ENCODE data around the gene DCAF8.

DCAF8 gene

GRCh38 chr1:160222546-160222945 lies 39.8 kb downstream of the DCAF8 start:
- DNase-seq: no peak

- no peak for DNase-seq
These were observed 41.3 kb downstream of the DCAF8 start for GRCh38 chr1:160221089-160221488.

GRCh38 chr1:160220301-160220700 lies 42.0 kb downstream of the DCAF8 start:
- DNase-seq: no peak

- DNase-seq: no peak
These were observed 43.1 kb downstream of the DCAF8 start for GRCh38 chr1:160219062-160219929.

- DNase-seq: no peak
These were observed 44.8 kb downstream of the DCAF8 start for GRCh38 chr1:160217481-160218051.

DNA sequence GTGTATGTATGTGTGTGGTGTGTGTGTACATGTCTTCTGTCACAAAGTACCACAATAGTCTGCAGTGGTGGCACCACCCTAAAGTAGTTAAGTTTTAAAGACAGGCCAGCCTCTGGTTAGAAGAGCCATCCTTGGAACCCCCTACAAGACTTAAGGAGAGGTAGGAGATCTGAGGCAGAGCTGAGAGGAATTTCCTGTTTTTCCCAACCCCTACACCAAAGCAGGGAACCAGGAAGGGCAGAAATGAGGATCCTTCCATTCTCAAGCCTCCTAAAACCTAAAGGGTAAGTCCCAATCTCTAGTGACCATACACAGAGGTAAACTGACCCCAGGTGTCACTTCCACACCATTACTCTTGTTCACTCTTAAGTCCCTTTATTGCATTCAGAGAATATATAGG lies 46.0 kb downstream of the DCAF8 start:
- no peak for DNase-seq

GRCh38 chr1:160214481-160215140 lies 47.7 kb downstream of the DCAF8 start:
- no peak for DNase-seq

DNA sequence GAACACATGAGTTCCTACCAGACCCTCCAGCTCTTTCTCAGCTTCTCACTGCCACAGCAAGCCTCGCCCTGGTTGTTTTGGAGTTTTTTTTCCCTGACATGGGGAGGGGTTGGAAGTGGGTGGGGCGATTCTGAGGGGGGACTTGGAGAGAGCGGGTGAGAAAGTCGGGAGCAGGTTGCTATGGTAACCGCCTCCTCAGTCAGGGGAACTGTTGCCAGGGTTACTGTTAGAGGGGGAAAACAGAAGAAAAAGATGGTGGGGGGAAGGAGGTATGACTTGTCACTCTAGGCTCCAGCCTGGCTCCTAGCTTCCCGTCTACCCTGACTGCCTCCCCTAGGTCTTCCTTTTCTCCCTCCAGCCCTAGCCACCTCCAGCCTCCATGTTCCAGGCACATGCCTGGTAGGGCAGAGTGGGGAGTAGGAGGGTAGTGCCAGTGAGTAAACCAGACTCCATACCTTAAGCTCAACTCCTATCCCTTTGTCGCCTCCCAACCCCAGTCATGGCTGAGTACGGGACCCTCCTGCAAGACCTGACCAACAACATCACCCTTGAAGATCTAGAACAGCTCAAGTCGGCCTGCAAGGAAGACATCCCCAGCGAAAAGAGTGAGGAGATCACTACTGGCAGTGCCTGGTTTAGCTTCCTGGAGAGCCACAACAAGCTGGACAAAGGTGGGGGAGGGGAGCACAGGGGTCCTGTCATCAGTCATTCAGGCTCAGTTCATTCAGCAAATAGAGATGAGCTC lies 51.1 kb downstream of the DCAF8 start:
- DNase-seq: peak; percentile 57

DNA sequence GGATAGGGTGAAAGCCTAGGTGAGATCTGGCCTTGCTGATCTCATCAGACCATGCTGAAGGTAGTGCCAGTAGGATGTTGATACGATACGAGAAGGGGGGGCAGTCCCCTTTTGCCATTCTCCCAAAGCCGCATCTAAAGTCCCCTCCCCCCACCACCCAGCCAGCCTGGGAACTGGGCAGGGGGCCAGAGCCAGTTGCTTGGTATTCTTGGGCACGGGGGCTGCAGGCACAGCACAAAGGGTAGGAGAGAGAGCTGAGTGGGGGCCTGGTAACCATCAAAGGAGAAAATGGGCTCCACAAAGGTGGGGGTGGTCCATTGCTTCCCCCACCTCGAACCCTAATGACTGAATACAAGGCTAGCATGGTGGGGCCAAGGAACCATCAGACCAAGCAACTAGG lies 51.8 kb downstream of the DCAF8 start:
- no peak for DNase-seq

GRCh38 chr1:160209321-160210046 lies 52.9 kb downstream of the DCAF8 start:
- DNase-seq: no peak

- DNase-seq: no peak
These were observed 53.6 kb downstream of the DCAF8 start for GRCh38 chr1:160208557-160209320.

DNA sequence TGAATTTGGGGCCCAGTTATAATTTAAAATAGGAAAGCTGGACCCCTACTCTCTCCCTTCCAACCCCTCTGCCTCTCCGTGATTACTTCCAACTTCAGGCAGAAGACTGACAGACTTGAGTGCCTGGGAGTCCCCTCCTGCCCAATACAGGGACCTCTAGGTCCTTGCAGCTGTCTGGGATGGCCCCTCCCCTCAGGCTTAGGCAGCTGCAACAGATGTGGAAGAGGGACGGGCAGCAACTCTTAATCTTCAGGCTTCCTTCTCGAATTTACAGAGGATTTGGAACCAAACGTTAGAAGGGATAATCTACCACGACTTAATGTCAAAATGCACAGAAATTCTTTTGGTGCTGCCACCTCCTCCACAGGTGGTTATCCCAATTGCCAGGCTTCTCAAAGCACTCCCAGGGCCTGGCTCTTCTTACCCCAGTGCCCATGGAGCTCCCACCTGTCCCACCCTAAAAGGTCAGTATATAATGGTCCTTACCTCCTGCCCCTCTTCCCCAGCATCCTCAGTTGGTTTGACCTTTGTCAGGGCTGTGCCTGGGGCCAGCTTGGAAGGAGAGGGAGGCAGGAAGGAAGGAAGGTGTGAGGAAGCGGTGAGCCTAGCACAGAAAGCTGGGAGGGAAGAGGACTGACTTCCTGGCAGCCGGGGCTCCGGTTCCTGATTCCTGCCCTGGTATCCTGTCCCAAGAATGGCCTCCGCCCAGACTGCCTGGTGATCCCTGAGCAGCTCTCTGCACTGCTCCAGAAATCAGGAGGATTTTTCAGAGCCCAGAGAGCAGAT lies 54.4 kb downstream of the DCAF8 start:
- no peak for DNase-seq

DNA sequence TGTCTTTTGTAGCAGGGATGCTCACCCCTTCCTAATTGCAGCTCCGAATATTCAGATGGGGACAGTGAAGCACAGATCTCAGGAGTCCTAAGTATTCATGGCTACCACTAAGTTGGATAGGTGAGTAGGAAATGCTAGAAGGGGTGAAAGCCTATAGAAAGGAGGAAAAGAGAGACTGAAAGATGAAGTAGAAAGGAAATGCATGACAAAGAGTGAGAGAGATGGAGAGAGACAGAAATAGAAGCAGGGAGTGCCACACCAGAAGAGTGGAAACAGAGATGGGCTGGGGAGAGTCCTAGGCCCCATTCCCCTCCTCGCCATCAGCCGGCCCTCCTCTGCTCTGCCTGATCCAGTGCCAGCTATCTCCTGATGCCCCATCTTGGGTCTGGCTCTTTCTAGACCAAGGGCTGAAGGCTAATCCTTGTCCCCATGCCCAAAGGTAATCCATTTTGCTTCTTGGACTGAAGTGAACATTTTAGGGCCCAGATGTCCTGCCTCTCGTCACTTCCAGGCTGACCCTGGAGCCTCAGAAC lies 55.2 kb downstream of the DCAF8 start:
- no peak for DNase-seq

GRCh38 chr1:160206421-160207117 lies 55.8 kb downstream of the DCAF8 start:
- DNase-seq: no peak

DNA sequence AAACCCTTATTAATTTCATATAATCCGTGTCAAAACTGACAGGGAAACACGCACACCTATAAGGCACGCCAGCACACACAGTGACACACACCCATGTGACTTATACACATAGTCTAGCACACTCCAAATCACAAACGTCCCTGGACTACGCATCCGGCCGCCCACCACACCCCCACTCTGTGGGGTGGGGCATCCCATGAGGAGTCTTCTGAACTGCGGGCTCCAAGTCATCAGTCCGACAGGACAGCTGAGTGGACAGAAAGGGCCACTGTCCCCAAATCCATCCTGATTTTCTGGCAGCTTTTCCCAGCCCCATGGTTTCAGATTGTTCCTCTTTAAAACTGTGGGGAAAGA lies 56.3 kb downstream of the DCAF8 start:
- no peak for DNase-seq

GRCh38 chr1:160205242-160206035 lies 56.9 kb downstream of the DCAF8 start, which contains the start of gene PEA15:
Gene PEA15 (plus strand): TSS chr1:160205384. CDS start chr1:160211545, 6,161 bp downstream.
- DNase-seq: peak; percentile 56

- DNase-seq: no peak
These were observed 57.7 kb downstream of the DCAF8 start for GRCh38 chr1:160204526-160205241.

DNA sequence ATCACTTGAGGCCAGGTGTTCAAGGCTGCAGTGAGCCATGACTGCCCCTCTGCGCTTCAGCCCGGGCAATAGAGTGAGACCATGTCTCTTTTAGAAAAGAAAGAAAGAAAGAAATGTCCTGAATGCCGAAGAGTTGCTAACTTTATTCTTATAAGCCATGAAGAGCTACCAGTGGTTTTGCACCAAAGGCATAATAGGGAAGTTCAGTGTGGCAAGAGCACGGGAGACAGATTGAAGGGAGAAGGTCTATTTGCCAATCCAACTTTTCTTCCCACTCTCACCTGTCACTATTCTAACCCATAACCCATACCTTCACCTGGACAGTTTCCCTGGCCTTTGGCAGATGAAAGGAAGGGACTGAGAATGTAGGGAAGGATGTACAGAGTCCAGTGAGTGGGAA lies 61.6 kb downstream of the DCAF8 start:
- DNase-seq: no peak

All from NCI-H2227 treated with DMSO at 0.1 percent for 48 hours (cell line).